Measurements from ENCODE around the gene LCOR.

DNA sequence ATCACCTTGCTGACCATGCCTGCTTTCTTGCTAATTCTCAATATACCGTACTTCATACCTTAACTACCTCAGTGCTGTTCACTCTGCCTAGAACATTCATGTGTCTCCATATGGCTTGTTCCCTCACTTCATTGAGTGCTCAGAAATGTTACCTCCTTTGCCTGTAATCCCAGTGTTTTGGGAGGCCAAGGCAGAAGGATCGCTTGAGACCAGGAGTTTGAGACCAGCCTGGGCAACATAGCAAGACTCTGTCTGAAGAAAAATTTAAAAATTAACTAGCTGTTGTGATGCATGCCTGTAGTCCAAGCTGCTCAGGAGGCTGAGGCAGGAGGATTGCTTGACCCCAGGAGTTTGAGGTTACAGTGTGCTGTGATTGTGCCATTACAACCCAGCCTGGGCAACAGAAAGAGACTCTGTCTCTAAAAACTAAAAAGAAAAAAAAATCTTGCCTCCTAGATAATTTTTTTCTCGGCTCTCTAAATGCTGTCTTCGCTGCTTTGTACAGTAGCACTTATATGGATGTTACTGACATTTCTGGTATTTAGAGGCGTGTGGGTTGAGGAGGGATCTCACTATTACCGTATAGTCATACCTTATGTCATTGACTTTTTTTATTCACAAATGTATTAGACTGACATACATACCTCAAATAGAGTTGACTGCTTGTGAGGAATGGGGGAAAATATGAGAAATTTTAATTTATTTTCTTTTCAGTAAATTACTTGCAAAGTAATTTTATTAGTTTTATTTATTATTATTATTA, 63.7 kb downstream of the LCOR start:
- TF ChIP-seq, protein P1, sequence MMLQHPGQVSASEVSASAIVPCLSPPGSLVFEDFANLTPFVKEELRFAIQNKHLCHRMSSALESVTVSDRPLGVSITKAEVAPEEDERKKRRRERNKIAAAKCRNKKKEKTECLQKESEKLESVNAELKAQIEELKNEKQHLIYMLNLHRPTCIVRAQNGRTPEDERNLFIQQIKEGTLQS (CRISPR knock-in tag; conservative IDR thresholded peaks at IDR 0.05), result no peak
- TF ChIP-seq, protein P2, sequence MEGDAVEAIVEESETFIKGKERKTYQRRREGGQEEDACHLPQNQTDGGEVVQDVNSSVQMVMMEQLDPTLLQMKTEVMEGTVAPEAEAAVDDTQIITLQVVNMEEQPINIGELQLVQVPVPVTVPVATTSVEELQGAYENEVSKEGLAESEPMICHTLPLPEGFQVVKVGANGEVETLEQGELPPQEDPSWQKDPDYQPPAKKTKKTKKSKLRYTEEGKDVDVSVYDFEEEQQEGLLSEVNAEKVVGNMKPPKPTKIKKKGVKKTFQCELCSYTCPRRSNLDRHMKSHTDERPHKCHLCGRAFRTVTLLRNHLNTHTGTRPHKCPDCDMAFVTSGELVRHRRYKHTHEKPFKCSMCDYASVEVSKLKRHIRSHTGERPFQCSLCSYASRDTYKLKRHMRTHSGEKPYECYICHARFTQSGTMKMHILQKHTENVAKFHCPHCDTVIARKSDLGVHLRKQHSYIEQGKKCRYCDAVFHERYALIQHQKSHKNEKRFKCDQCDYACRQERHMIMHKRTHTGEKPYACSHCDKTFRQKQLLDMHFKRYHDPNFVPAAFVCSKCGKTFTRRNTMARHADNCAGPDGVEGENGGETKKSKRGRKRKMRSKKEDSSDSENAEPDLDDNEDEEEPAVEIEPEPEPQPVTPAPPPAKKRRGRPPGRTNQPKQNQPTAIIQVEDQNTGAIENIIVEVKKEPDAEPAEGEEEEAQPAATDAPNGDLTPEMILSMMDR (IDR thresholded peaks at IDR 0.05), result no peak
- TF ChIP-seq, protein P3, sequence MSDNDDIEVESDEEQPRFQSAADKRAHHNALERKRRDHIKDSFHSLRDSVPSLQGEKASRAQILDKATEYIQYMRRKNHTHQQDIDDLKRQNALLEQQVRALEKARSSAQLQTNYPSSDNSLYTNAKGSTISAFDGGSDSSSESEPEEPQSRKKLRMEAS (CRISPR knock-in tag; IDR thresholded peaks at IDR 0.05), result no peak
- no peak for TF ChIP-seq ZBTB21 (CRISPR knock-in tag; IDR thresholded peaks at IDR 0.05; ENCODE audit: borderline replicate concordance)
